ENCODE measurements around the gene CHSY3.

Gene CHSY3

DNA sequence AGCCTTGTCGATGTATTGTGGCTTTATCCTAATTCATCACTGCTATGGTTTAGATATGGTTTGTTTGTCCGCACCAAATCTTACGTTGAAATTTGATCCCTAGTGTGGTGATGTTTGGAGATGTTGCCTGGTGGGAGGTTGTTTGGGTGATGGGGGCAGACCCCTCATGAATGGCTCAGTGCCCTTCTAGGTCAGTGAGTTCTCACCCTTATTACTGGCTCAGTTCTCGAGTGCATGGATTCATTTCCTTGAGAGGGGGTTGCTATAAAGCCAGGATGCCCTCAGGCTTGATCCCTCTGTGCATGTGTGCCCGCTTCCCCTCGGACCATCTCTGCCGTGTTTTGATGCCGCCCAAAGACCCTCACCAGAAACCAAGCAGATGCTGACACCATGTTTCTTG is 114.4 kb downstream of the CHSY3 start:
- Mint-ChIP-seq H3K4me3 (no peak overlapping the region), H3K27ac (no peak overlapping the region), H3K9me3 (peaks cover 22% of the 10 kb centered on the region), H3K36me3 (ENCODE audit: low read depth) (peaks cover 5% of the 10 kb centered on the region), H3K4me1 (peaks cover 13% of the 10 kb centered on the region), H3K27me3 (ENCODE audit: low read depth, poor library complexity) (no peaks in the 10 kb centered on the region)
- TF ChIP-seq CTCF (IDR thresholded peaks at IDR 0.05): no peak
- no peak for DNase-seq

GRCh38 chr5:130021000-130021399 is 116.7 kb downstream of the CHSY3 start:
- Mint-ChIP-seq H3K36me3 (ENCODE audit: low read depth) (no peaks in the 10 kb centered on the region), H3K27ac (peak overlapping the region; percentile 83), H3K27me3 (ENCODE audit: low read depth, poor library complexity) (no peaks in the 10 kb centered on the region), H3K4me1 (peaks cover 13% of the 10 kb centered on the region), H3K4me3 (no peak overlapping the region), H3K9me3 (peaks cover 2% of the 10 kb centered on the region)
- no peak for TF ChIP-seq CTCF (IDR thresholded peaks at IDR 0.05)
- no peak for DNase-seq

- Mint-ChIP-seq H3K9me3 (no peaks in the 10 kb centered on the region), H3K4me3 (no peak overlapping the region), H3K27me3 (ENCODE audit: low read depth, poor library complexity) (no peaks in the 10 kb centered on the region), H3K27ac (no peak overlapping the region), H3K4me1 (peaks cover 13% of the 10 kb centered on the region), H3K36me3 (ENCODE audit: low read depth) (no peaks in the 10 kb centered on the region)
- TF ChIP-seq CTCF (IDR thresholded peaks at IDR 0.05): no peak
- no peak for DNase-seq
These were observed 117.6 kb downstream of the CHSY3 start for GRCh38 chr5:130021876-130022275.

GRCh38 chr5:130023604-130024003 is 119.3 kb downstream of the CHSY3 start:
- Mint-ChIP-seq H3K4me1 (peaks cover 9% of the 10 kb centered on the region), H3K9me3 (no peaks in the 10 kb centered on the region), H3K27ac (no peak overlapping the region), H3K4me3 (no peak overlapping the region), H3K27me3 (ENCODE audit: low read depth, poor library complexity) (no peaks in the 10 kb centered on the region), H3K36me3 (ENCODE audit: low read depth) (no peaks in the 10 kb centered on the region)
- no peak for DNase-seq
- no peak for TF ChIP-seq CTCF (IDR thresholded peaks at IDR 0.05)

- no peak for TF ChIP-seq CTCF (IDR thresholded peaks at IDR 0.05)
- Mint-ChIP-seq H3K36me3 (ENCODE audit: low read depth) (no peaks in the 10 kb centered on the region), H3K9me3 (no peaks in the 10 kb centered on the region), H3K4me3 (no peak overlapping the region), H3K27me3 (ENCODE audit: low read depth, poor library complexity) (no peaks in the 10 kb centered on the region), H3K27ac (no peak overlapping the region), H3K4me1 (peaks cover 6% of the 10 kb centered on the region)
- DNase-seq: no peak
These were observed 119.7 kb downstream of the CHSY3 start for GRCh38 chr5:130024006-130024405.

GRCh38 chr5:130025511-130025910 is 121.2 kb downstream of the CHSY3 start:
- no peaks in the 10 kb centered on the region for H3K9me3 Mint-ChIP-seq
- H3K36me3 Mint-ChIP-seq (ENCODE audit: low read depth): no peaks in the 10 kb centered on the region
- H3K27me3 Mint-ChIP-seq (ENCODE audit: low read depth, poor library complexity): no peaks in the 10 kb centered on the region
- DNase-seq: no peak
- no peak overlapping the region for H3K27ac Mint-ChIP-seq
- H3K4me3 Mint-ChIP-seq: no peak overlapping the region
- no peaks in the 10 kb centered on the region for H3K4me1 Mint-ChIP-seq
- TF ChIP-seq CTCF (IDR thresholded peaks at IDR 0.05): no peak
